H1 (cell line): ENCODE results near the gene ZBTB47. TPM values are rescaled to one million over a fixed set of nuclear protein-coding genes. Genes with fewer than 3 reads are reported as not detected.

Experiments
- CTCF ChIA-PET: fragments of 300-600 bp; sonication (Branson Sonifier 250); formaldehyde crosslinking; loops from one replicate; lab custom pipeline; 2021; ENCODE audit not compliant: partially characterized antibody; lab: Charles Lee
- POLR2A ChIA-PET: fragments of 300-600 bp; sonication (Branson Sonifier 250); formaldehyde crosslinking; loops from one replicate; lab custom pipeline; 2021; ENCODE audit warnings: inconsistent platforms; ENCODE audit not compliant: partially characterized antibody; lab: Charles Lee
- DNase-seq, 2 experiments: peaks; one replicate each; pipeline versions ENCODE4 v3.0.0 to v3.0.0-alpha.2; 2010 to 2022; ENCODE audit warnings: low spot score in 2 of 2, low read depth in 1 of 2, mixed read lengths in 1 of 2
- FAIRE-seq: peaks from 2 replicates; lab custom pipeline; 2011; peaks lifted over from hg19 to GRCh38; lab: Jason Lieb, UNC
- H2AFZ ChIP-seq: 2 replicates; pipeline ENCODE4 v1.8.1; 2012; ENCODE audit warnings: low read length, inconsistent platforms
- H2AK5ac ChIP-seq: 2 replicates; pipeline ENCODE4 v1.6.1; 2013; ENCODE audit warnings: low read depth, low read length
- H2BK120ac ChIP-seq: replicated peaks from 2 replicates; pipeline ENCODE3; 2013; ENCODE audit warnings: low read depth, low read length, inconsistent platforms
- H2BK12ac ChIP-seq: 2 replicates; pipeline ENCODE4 v1.6.1; 2013; ENCODE audit warnings: low read depth, low read length
- H2BK15ac ChIP-seq: 2 replicates; pipeline ENCODE4 v1.6.1; 2013; ENCODE audit warnings: low read length
- H2BK20ac ChIP-seq: 2 replicates; pipeline ENCODE4 v1.6.1; 2013; ENCODE audit warnings: low read length
- H2BK5ac ChIP-seq: 2 replicates; pipeline ENCODE4 v1.6.1; 2013; ENCODE audit warnings: low read depth, low read length
- H3K14ac ChIP-seq: 2 replicates; pipeline ENCODE4 v1.6.1; 2013; ENCODE audit warnings: inconsistent platforms; ENCODE audit not compliant: insufficient read length
- H3K18ac ChIP-seq: 2 replicates; pipeline ENCODE4 v1.6.1; 2013; ENCODE audit warnings: low read length; ENCODE audit errors: extremely low read depth
- H3K23ac ChIP-seq: 2 replicates; pipeline ENCODE4 v1.6.1; 2013; ENCODE audit warnings: inconsistent platforms; ENCODE audit not compliant: insufficient read length
- H3K23me2 ChIP-seq: 2 replicates; pipeline ENCODE4 v1.6.1; 2013; ENCODE audit warnings: low read depth, low read length
- H3K27ac ChIP-seq: 2 replicates; pipeline ENCODE4 v1.6.1; 2011; ENCODE audit warnings: low read depth, low read length, inconsistent platforms
- H3K27me3 ChIP-seq, 4 experiments: replicated peaks in 1 of 4; 1 replicate in 1 of 4; 2 replicates in 3 of 4; pipeline versions ENCODE4 v1.6.1 to v1.8.1; 2011 to 2013; ENCODE audit warnings: low read length in 3 of 4, mild to moderate bottlenecking in 3 of 4, inconsistent platforms in 2 of 4, mixed read lengths in 2 of 4, moderate library complexity in 1 of 4; ENCODE audit not compliant: control insufficient read depth in 3 of 4, insufficient read depth in 3 of 4; ENCODE audit errors: extremely low read depth in 1 of 4
- H3K36me3 ChIP-seq, 4 experiments: 2 replicates each; pipeline versions ENCODE4 v1.6.1 to v1.8.1; 2011 to 2013; ENCODE audit warnings: mild to moderate bottlenecking in 4 of 4, low read length in 3 of 4, moderate library complexity in 2 of 4, control low read depth in 1 of 4, inconsistent platforms in 1 of 4; ENCODE audit not compliant: insufficient read depth in 4 of 4, control insufficient read depth in 2 of 4
- H3K4ac ChIP-seq: replicated peaks from 2 replicates; pipeline ENCODE3; 2013; ENCODE audit warnings: low read length, low read depth, mixed read lengths, inconsistent platforms; ENCODE audit not compliant: insufficient read length
- H3K4me1 ChIP-seq, 4 experiments: replicated peaks in 1 of 4; 1 replicate in 1 of 4; 2 replicates in 3 of 4; pipeline versions ENCODE4 v1.6.1 to v1.8.1; 2011 to 2013; ENCODE audit warnings: low read length in 3 of 4, inconsistent platforms in 2 of 4, mixed read lengths in 1 of 4; ENCODE audit not compliant: insufficient read depth in 4 of 4, control insufficient read depth in 3 of 4
- H3K4me2 ChIP-seq, 2 experiments: 2 replicates each; pipeline versions ENCODE4 v1.6.1 to v1.8.1; 2011 to 2013; ENCODE audit warnings: low read depth in 2 of 2, low read length in 2 of 2, control low read depth in 1 of 2, inconsistent platforms in 1 of 2, mild to moderate bottlenecking in 1 of 2; ENCODE audit not compliant: insufficient read depth in 1 of 2
- H3K4me3 ChIP-seq, 4 experiments: fragments of 200-600, 300-600 bp in 1 of 4; sonication (generic), shearing (Covaris generic), sonication (Bioruptor Twin) in 1 of 4; 2 replicates each; pipeline versions ENCODE4 v1.5.1 to v1.8.1; 2011 to 2016; ENCODE audit warnings: low read length in 4 of 4, low read depth in 3 of 4, control low read depth in 2 of 4, inconsistent platforms in 2 of 4, mild to moderate bottlenecking in 2 of 4, mixed read lengths in 1 of 4, moderate library complexity in 1 of 4; ENCODE audit not compliant: insufficient read depth in 2 of 4; ENCODE audit errors: extremely low read depth in 1 of 4
- H3K56ac ChIP-seq: replicated peaks from 2 replicates; pipeline ENCODE3; 2013; ENCODE audit warnings: low read depth, mild to moderate bottlenecking, mixed read lengths, low read length, inconsistent platforms; ENCODE audit not compliant: insufficient read length
- H3K79me1 ChIP-seq: 2 replicates; pipeline ENCODE4 v1.6.1; 2013; ENCODE audit warnings: low read depth, low read length, control low read depth
- H3K79me2 ChIP-seq, 2 experiments: 2 replicates each; pipeline versions ENCODE4 v1.6.1 to v1.8.1; 2012 to 2013; ENCODE audit warnings: low read length in 2 of 2, mild to moderate bottlenecking in 2 of 2, inconsistent platforms in 1 of 2; ENCODE audit not compliant: insufficient read depth in 2 of 2, control insufficient read depth in 1 of 2
- H3K9ac ChIP-seq, 4 experiments: replicated peaks in 1 of 4; 1 replicate in 1 of 4; 2 replicates in 3 of 4; pipeline versions ENCODE4 v1.6.1 to v1.8.1; 2011 to 2013; ENCODE audit warnings: low read depth in 3 of 4, low read length in 3 of 4, control low read depth in 2 of 4, mild to moderate bottlenecking in 2 of 4, moderate library complexity in 2 of 4, inconsistent platforms in 1 of 4; ENCODE audit errors: extremely low read depth in 1 of 4
- H3K9me3 ChIP-seq, 2 experiments: 2 replicates each; pipeline versions ENCODE4 v1.6.1 to v1.8.1; 2012 to 2013; ENCODE audit warnings: mild to moderate bottlenecking in 2 of 2, moderate library complexity in 2 of 2, control low read depth in 1 of 2, inconsistent platforms in 1 of 2, low read depth in 1 of 2, low read length in 1 of 2, mixed read lengths in 1 of 2; ENCODE audit not compliant: insufficient read depth in 2 of 2
- H4K20me1 ChIP-seq, 2 experiments: replicated peaks in 1 of 2; 2 replicates each; pipeline versions ENCODE3 to v1.8.1; 2011 to 2013; ENCODE audit warnings: inconsistent platforms in 2 of 2, low read length in 2 of 2, mild to moderate bottlenecking in 1 of 2; ENCODE audit not compliant: insufficient read depth in 2 of 2, control insufficient read depth in 1 of 2
- H4K5ac ChIP-seq: 2 replicates; pipeline ENCODE4 v1.6.1; 2013; ENCODE audit warnings: low read length, low read depth, mixed read lengths, inconsistent platforms; ENCODE audit not compliant: insufficient read length
- H4K8ac ChIP-seq: 2 replicates; pipeline ENCODE4 v1.8.0; 2013; ENCODE audit warnings: mild to moderate bottlenecking, moderate library complexity, low read length, inconsistent platforms; ENCODE audit not compliant: insufficient read depth; ENCODE audit errors: extremely low read depth
- H4K91ac ChIP-seq: replicated peaks from 2 replicates; pipeline ENCODE3; 2013; ENCODE audit warnings: low read length, mixed read lengths, inconsistent platforms; ENCODE audit not compliant: insufficient read length
- GABPA ChIP-seq: IDR thresholded peaks from 2 replicates; pipeline ENCODE4 v1.6.1; 2011; ENCODE audit warnings: mild to moderate bottlenecking, low read length, moderate library complexity, borderline replicate concordance; ENCODE audit not compliant: insufficient read depth
- HDAC2 ChIP-seq, 2 experiments: fragments of 300-600 bp in 1 of 2; sonication (generic) in 1 of 2; IDR thresholded peaks; 2 replicates each; pipeline ENCODE4 v1.6.1; 2011 to 2012; ENCODE audit warnings: low read depth in 2 of 2, low read length in 2 of 2, mild to moderate bottlenecking in 2 of 2, moderate library complexity in 2 of 2, borderline replicate concordance in 1 of 2, inconsistent platforms in 1 of 2
- KDM5A ChIP-seq: fragments of 200-600 bp; IDR thresholded peaks from 2 replicates; pipeline ENCODE4 v1.7.1; 2012; ENCODE audit warnings: mild to moderate bottlenecking, low read length, inconsistent platforms, mixed read lengths
- RAD21 ChIP-seq, 2 experiments: IDR thresholded peaks in 1 of 2; conservative IDR thresholded peaks in 1 of 2; 2 replicates each; pipeline ENCODE4 v1.6.1; 2011; ENCODE audit warnings: low read depth in 2 of 2, low read length in 2 of 2, improper control_type of control experiment in 1 of 2, inconsistent platforms in 1 of 2, mild to moderate bottlenecking in 1 of 2, moderate library complexity in 1 of 2
- RFX5 ChIP-seq: IDR thresholded peaks from 2 replicates; pipeline ENCODE4 v1.6.1; 2011; ENCODE audit warnings: low read depth, low read length, improper control_type of control experiment, borderline replicate concordance
- SIN3A ChIP-seq, 2 experiments: IDR thresholded peaks in 1 of 2; conservative IDR thresholded peaks in 1 of 2; 2 replicates each; pipeline ENCODE4 v1.6.1; 2011 to 2012; ENCODE audit warnings: low read length in 2 of 2, improper control_type of control experiment in 1 of 2, low read depth in 1 of 2, mild to moderate bottlenecking in 1 of 2
- TCF12 ChIP-seq: IDR thresholded peaks from 2 replicates; pipeline ENCODE4 v1.6.1; 2011; ENCODE audit warnings: low read depth, mild to moderate bottlenecking, low read length
- WGBS, 2 experiments: shearing (Covaris generic) in 1 of 2; methylation state at CpG; one replicate each; pipeline versions ENCODE4 v1.1.6 to v1.1.7; 2013 to 2015; ENCODE audit warnings: low lambda C conversion rate in 2 of 2, mixed read lengths in 2 of 2, inconsistent platforms in 1 of 2, low coverage in 1 of 2, missing lambda C conversion rate in 1 of 2; ENCODE audit not compliant: insufficient replicate concordance in 2 of 2, insufficient coverage in 1 of 2, insufficient read length in 1 of 2; ENCODE audit errors: extremely low coverage in 1 of 2, missing lambda C conversion rate in 1 of 2; 5-methylcytosine and 5-hydroxymethylcytosine counted together
- polyA plus RNA-seq, 7 experiments: library from polyadenylated mRNA; depleted of rRNA in 3 of 7; stranded (reverse) in 5 of 7; unstranded in 2 of 7; fragments of >200 nt in 5 of 7; fragments of 200-250 nt in 2 of 7; gene quantifications; 1 replicate in 5 of 7; 2 replicates in 1 of 7; 4 replicates in 1 of 7; pipeline versions ENCODE4 v1.2.1 to v1.2.3, GENCODE V29; 2011 to 2013; ENCODE audit warnings: missing spikeins in 2 of 7, mixed read lengths in 2 of 7
- total RNA-seq: library from RNA; stranded (reverse); fragmentation: NEBNext Ultra II Directional; extraction: Animal tissue kit (Norgen Biotek cat#: 25700); gene quantifications from 2 replicates; pipeline ENCODE4 v1.2.1, GENCODE V29; 2021
- TF ChIP-seq, protein P1 (sequence below): IDR thresholded peaks from 2 replicates; pipeline ENCODE4 v1.6.1; 2011; ENCODE audit warnings: low read depth, mild to moderate bottlenecking, low read length; ENCODE audit not compliant: insufficient read depth
- TF ChIP-seq, protein P2 (sequence below): IDR thresholded peaks from 2 replicates; pipeline ENCODE4 v1.6.1; 2012; ENCODE audit warnings: low read length, inconsistent platforms

Gene ZBTB47
- total and polyA plus RNA-seq, 2 of the 8 experiments (the other 6 are each of a cell fraction or from before 2014, with no cell fraction given), result 2.8 to 4.1 TPM

- no peak overlapping the region for H2AK5ac ChIP-seq
- FAIRE-seq (no peak), DNase-seq (no peak)
- H3K4me1 ChIP-seq, result peaks cover 6 to 10% (median 8%) of the 10 kb centered on the region in 4 experiments
- H3K23ac ChIP-seq, result no peak overlapping the region
- H4K5ac ChIP-seq, result no peak overlapping the region
- H3K27me3 ChIP-seq, result no peaks in the 10 kb centered on the region
- H3K9ac ChIP-seq, result no peak overlapping the region
- no peak overlapping the region for H3K4me2 ChIP-seq
- peaks cover 2% of the 10 kb centered on the region; the same call in 1 of the 2 replicates for H3K23me2 ChIP-seq
- POLR2A ChIA-PET, result interaction anchor here (1.1 to 2.6 kb wide), 6 partner anchors 7 to 53 kb away, joined by 3 to 7 read pairs (median 4); no protein-coding TSS in a partner anchor
- no peak overlapping the region for H3K4me3 ChIP-seq
- H2BK12ac ChIP-seq, result no peak overlapping the region
- CTCF ChIA-PET, result interaction anchor here (0.6 to 7.0 kb wide), 11 partner anchors 11 to 97 kb away, joined by 3 to 54 read pairs (median 15); partner anchors contain the start of gene HHATL
- H3K79me2 ChIP-seq, result no peaks in the 10 kb centered on the region
- no peak overlapping the region for H4K8ac ChIP-seq
- no peak overlapping the region for H2BK20ac ChIP-seq
- WGBS, 2 experiments, result 88% methylated on average over 22 of the region's 22 CpGs; no CpG with 5 or more reads in 1 of the 2 experiments
- no peak overlapping the region for H4K91ac ChIP-seq
- no peak overlapping the region for H2BK5ac ChIP-seq
- H3K18ac ChIP-seq, result no peak overlapping the region
- H3K4ac ChIP-seq, result no peak overlapping the region
- no peaks in the 10 kb centered on the region for H3K79me1 ChIP-seq
- no peak overlapping the region for H2BK120ac ChIP-seq
- no peak overlapping the region for H2AFZ ChIP-seq
- no peaks in the 10 kb centered on the region; a peak in 1 of 8 replicates for H3K36me3 ChIP-seq
- no peak overlapping the region for H3K14ac ChIP-seq
- peaks cover 0 to 1% of the 10 kb centered on the region in 2 experiments for H4K20me1 ChIP-seq
- no peak overlapping the region for H3K27ac ChIP-seq
- no peak overlapping the region for H2BK15ac ChIP-seq
- H3K9me3 ChIP-seq, result no peaks in the 10 kb centered on the region
- no peak overlapping the region for H3K56ac ChIP-seq
- TF ChIP-seq HDAC2 (IDR thresholded peaks at IDR 0.05; ENCODE audit: borderline replicate concordance in 1 of 2, low read depth in 2 of 2, low read length in 2 of 2) (no peak), GABPA (no peak), KDM5A (no peak), TCF12 (no peak), SIN3A (conservative IDR thresholded peaks at IDR 0.05 in 1 of 2, IDR thresholded peaks at IDR 0.05 in 1 of 2; ENCODE audit: low read depth in 1 of 2, low read length in 2 of 2) (no peak), RFX5 (no peak), RAD21 (IDR thresholded peaks at IDR 0.05 in 1 of 2, conservative IDR thresholded peaks at IDR 0.05 in 1 of 2; ENCODE audit: low read depth in 2 of 2, low read length in 2 of 2) (no peak)
- TF ChIP-seq, protein P1, sequence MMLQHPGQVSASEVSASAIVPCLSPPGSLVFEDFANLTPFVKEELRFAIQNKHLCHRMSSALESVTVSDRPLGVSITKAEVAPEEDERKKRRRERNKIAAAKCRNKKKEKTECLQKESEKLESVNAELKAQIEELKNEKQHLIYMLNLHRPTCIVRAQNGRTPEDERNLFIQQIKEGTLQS, result no peak
- TF ChIP-seq, protein P2, sequence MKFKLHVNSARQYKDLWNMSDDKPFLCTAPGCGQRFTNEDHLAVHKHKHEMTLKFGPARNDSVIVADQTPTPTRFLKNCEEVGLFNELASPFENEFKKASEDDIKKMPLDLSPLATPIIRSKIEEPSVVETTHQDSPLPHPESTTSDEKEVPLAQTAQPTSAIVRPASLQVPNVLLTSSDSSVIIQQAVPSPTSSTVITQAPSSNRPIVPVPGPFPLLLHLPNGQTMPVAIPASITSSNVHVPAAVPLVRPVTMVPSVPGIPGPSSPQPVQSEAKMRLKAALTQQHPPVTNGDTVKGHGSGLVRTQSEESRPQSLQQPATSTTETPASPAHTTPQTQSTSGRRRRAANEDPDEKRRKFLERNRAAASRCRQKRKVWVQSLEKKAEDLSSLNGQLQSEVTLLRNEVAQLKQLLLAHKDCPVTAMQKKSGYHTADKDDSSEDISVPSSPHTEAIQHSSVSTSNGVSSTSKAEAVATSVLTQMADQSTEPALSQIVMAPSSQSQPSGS, result no peak
These were observed 5.4 kb downstream of the ZBTB47 start for GRCh38 chr3:42658771-42659390.
